Erythroblast (primary cell): ENCODE results near the gene FOXP1.

Experiments
- DNase-seq, 2 experiments: peaks; one replicate each; lab custom pipeline; 2025; lab: John Stamatoyannopoulos, UW
- GATA1 ChIP-seq: IDR thresholded peaks from 2 replicates; pipeline ENCODE4 v1.6.1; 2011; ENCODE audit warnings: low read depth, mild to moderate bottlenecking, control low read depth, low read length, moderate library complexity
- POLR2A ChIP-seq: IDR thresholded peaks from 2 replicates; pipeline ENCODE4 v1.6.1; 2011; ENCODE audit warnings: mild to moderate bottlenecking, low read length

The FOXP1 gene

GRCh38 chr3:71099997-71100719, 483.4 kb downstream of the FOXP1 start:
- no peak for TF ChIP-seq GATA1
- TF ChIP-seq POLR2A = no peak
- DNase-seq = peak in 1 of 2 experiments; percentile 4

DNA sequence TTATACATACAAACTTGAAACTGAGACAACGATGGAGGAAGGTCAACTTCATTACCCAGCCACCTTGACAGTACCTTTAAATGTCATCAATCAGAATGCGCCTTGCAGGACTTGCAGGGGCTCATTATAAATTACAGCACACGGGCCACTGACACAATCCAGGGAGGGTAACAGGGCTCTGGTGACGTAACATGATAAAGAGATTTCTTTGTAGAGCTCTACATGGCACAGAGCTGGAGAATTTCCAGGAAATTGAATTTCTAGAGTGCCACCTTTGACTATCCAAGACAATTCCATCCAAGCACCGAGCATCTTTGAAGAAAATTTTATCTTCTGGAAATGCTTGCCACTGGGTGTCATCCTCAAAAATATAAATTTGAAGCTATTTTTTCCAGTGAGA, 486.0 kb downstream of the FOXP1 start:
- TF ChIP-seq GATA1 = no peak
- TF ChIP-seq POLR2A = no peak
- DNase-seq = no peak

GRCh38 chr3:71095511-71096291, 487.8 kb downstream of the FOXP1 start:
- DNase-seq = no peak

GRCh38 chr3:71094658-71095209, 488.8 kb downstream of the FOXP1 start:
- no peak for DNase-seq
- TF ChIP-seq POLR2A (no peak), GATA1 (no peak)

More at GRCh38 chr3:71095511-71096291, 487.8 kb downstream of the FOXP1 start:
- TF ChIP-seq GATA1 (no peak), POLR2A (no peak)

- TF ChIP-seq POLR2A (no peak), GATA1 (no peak)
- DNase-seq = no peak
Measured at GRCh38 chr3:71092665-71093064, 490.9 kb downstream of the FOXP1 start.

DNA sequence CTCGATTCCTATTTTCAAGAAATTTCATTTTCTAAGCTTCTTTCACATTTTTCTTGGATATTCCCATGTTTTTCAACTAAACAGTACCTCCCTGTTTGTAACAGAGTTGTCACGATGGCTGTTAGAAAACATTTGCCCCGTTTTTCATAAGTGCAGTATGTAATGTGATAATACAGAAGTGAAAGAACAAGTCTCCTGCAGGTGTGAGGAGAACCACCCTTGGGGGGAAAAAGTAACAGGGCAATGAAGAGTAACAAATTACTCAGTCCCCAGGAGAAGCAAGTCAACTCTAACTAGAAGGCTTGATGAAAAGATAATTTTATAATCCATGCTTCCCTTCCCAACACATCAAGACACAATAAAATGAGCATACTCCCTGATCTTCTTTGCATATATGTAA, 493.3 kb downstream of the FOXP1 start:
- no peak for TF ChIP-seq POLR2A
- TF ChIP-seq GATA1 = no peak

DNA sequence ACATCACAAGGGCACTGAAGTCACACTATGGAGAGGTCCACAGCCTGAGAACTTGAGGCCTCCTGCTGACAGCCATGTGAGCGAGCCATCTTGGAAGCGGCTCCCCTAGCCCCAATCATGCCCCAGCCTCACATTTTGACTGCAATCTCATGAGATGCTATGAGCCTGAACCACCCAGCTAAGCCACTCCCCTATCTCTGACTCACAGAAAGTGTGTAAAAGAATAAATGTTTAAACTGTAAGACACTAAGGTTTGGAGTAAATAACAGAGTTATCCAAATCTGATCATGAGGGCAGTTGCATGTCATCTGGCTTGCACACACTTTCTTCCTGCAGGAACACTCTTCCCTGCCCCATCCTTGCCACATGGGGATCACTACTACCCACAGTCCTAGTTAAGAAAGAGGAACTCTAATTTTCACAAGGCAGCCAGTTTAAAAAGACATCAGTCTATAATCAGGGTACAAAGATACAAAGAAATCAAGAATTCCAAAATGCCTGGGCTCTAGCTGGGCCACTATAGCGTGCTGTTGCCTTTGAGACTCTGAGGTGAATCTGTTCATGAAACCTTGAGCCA, 494.2 kb downstream of the FOXP1 start:
- TF ChIP-seq GATA1 (no peak), POLR2A (no peak)
- DNase-seq = no peak

More for the DNA sequence above, 493.3 kb downstream of the FOXP1 start:
- no peak for DNase-seq

DNA sequence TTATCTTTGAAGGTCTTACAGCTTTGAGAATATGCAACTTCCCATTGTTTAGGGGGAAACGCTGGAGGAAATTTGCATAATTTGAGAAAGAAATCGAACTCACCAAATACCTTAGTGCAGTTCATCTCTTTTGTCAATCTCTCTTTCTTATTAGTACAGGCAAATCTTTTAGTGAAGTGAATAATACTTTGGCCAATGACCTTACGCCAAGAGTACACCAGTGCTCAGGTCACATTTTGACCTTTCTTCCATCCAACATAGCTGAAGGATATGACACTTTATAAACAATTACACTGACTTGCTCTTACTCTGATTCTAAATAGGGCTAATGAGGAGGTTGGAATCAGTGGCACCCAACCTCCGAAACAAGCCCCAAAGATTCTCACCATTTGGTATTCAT, 494.8 kb downstream of the FOXP1 start:
- DNase-seq = no peak
- no peak for TF ChIP-seq POLR2A
- TF ChIP-seq GATA1 = no peak

GRCh38 chr3:71088019-71088708, 495.4 kb downstream of the FOXP1 start:
- DNase-seq = no peak
- TF ChIP-seq POLR2A (no peak), GATA1 (no peak)

- TF ChIP-seq GATA1 = no peak
- TF ChIP-seq POLR2A = no peak
- DNase-seq = no peak
Measured at GRCh38 chr3:71087143-71088018, 496.1 kb downstream of the FOXP1 start.

GRCh38 chr3:71086777-71087142, 496.8 kb downstream of the FOXP1 start:
- no peak for TF ChIP-seq POLR2A
- TF ChIP-seq GATA1 = no peak
- DNase-seq = no peak

DNA sequence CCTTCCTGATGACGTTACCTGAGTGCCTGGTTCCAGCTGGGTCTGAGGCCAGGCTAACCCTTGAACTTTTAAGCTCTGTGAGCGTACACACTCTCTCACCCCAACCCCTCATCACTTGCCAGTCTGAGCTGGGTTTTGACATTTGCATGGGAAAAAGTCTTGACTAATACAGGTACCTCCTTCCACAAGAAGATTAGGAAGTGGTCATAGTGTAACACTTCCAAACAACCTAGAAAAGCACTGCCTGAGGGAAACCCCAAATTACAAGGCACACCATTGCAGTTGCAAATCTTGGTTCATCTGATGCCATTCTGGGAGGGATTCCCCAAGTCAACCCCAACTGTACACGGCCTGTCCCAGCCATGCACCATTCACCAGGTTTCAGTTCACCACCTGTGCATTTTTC, 499.8 kb downstream of the FOXP1 start:
- TF ChIP-seq GATA1 (no peak), POLR2A (no peak)
- DNase-seq = no peak

DNA sequence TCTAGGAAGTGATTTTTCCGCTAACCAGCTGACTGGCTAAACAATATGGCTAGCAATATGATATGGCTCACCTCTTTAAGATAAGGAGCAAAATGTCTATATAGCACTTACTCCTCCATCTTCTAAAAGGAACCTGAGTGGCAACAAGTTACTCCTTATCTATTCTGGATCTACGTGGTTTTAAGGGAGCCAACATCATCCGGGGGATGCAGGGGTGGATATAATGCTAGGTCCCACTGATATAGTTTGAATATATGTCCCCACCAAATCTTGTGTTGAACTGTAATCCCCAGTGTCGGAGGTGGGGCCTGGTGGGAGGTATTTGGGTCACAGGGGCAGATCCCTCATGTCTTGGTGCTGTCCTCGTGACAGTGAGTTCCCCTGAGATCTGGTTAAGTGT, 500.7 kb downstream of the FOXP1 start:
- no peak for TF ChIP-seq GATA1
- TF ChIP-seq POLR2A = no peak
- DNase-seq = no peak
